ENCODE data around the gene NISCH. TPM values are rescaled to one million over a fixed set of nuclear protein-coding genes. Genes with fewer than 3 reads are reported as not detected.
A peak's percentile ranks its signal among the peaks of the same experiment; 100 is the strongest.

The NISCH gene
- total RNA-seq, 1 donor from 2014 or later, result 43.3 TPM

- peak within 1 kb of the TSS; percentile 72 for H3K27ac ChIP-seq (ENCODE audit: low read depth, low read length)
- H3K4me1 ChIP-seq (ENCODE audit: control insufficient read depth in 3 of 3, insufficient read depth in 3 of 3, low read length in 3 of 3), result peaks cover 20 to 60% (median 54%) of the 10 kb centered on the region in 3 donors
- peak within 1 kb of the TSS; percentile 30 to 64 (median 45) for H3K9ac ChIP-seq (ENCODE audit: low read depth in 1 of 3, low read length in 3 of 3)
- H3K27me3 ChIP-seq (ENCODE audit: control insufficient read depth in 3 of 3, insufficient read depth in 3 of 3, low read length in 3 of 3), result no peaks in the 10 kb centered on the region
- peak within 1 kb of the TSS; percentile 33 to 60 (median 54) for H3K4me3 ChIP-seq (ENCODE audit: low read length in 3 of 3)
- H3K36me3 ChIP-seq (ENCODE audit: control insufficient read depth in 3 of 3, insufficient read depth in 3 of 3, low read length in 3 of 3), result peaks cover 26 to 34% (median 31%) of the 10 kb centered on the region in 3 donors
- H3K9me3 ChIP-seq (ENCODE audit: control insufficient read depth in 3 of 3, low read length in 3 of 3), result no peaks in the 10 kb centered on the region
Observed at GRCh38 chr3:52494886-52495495, 39.6 kb downstream of the NISCH start, which contains the start of gene STAB1. STAB1 (plus strand) TSS chr3:52495338; CDS start chr3:52495414, 76 bp downstream.

GRCh38 chr3:52495777-52496602 is 40.6 kb downstream of the NISCH start:
- Histone ChIP-seq H3K27me3 (ENCODE audit: control insufficient read depth in 3 of 3, insufficient read depth in 3 of 3, low read length in 3 of 3) (no peaks in the 10 kb centered on the region), H3K9me3 (ENCODE audit: control insufficient read depth in 3 of 3, low read length in 3 of 3) (no peaks in the 10 kb centered on the region), H3K4me1 (ENCODE audit: control insufficient read depth in 3 of 3, insufficient read depth in 3 of 3, low read length in 3 of 3) (peaks cover 13 to 51% (median 46%) of the 10 kb centered on the region in 3 donors), H3K9ac (ENCODE audit: low read depth in 1 of 3, low read length in 3 of 3) (peak overlapping the region; percentile 30 to 64 (median 45)), H3K4me3 (ENCODE audit: low read length in 3 of 3) (peak overlapping the region; percentile 33 to 60 (median 54)), H3K36me3 (ENCODE audit: control insufficient read depth in 3 of 3, insufficient read depth in 3 of 3, low read length in 3 of 3) (peaks cover 17 to 24% (median 22%) of the 10 kb centered on the region in 3 donors), H3K27ac (ENCODE audit: low read depth, low read length) (peak overlapping the region; percentile 72)

DNA sequence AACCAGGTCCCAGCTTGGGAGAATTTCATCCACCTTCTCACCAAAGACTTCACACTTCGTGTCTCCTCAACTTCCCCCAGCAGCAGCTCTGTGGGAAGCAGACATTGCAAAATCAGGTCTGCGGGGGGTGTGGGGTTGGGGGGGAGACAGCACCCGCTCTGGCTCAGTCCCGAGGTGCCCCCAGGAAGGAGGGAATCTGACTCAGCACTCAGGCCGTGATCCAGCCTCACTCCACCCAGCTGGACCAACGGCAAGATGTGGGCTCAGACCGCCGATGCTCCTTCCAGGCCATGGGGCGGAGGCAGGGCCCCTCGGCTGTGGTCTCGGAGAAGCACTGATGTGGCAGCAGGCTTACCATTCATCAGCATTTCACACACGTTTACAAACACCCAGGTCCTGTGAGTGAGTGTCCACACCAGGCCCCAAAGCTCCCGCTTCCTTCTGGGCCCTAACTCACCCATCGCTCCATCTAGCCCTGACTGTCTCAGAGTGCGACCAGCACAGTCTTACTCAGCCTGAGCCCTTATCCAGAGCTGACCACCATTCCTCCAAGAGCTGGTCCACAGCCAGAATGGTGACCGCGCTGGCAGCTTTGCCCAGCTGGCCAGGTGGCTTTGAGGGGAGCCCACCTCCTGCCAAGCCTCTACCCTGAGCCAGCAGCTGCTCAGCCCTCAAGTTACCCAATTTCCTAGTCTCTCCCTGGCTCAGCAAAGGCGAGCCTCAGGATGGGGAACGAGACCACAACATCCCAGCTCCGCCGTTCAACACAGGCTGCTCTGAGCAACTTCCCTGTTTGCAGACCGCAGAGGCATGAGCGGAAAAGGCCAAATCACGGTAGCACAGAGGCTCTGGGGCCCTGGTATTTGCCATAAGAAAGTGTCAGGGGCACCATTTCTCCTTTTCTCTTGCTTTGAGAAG is 43.0 kb downstream of the NISCH start:
- H3K9me3 ChIP-seq (ENCODE audit: control insufficient read depth in 3 of 3, low read length in 3 of 3), result no peaks in the 10 kb centered on the region
- H3K27me3 ChIP-seq (ENCODE audit: control insufficient read depth in 3 of 3, insufficient read depth in 3 of 3, low read length in 3 of 3), result no peaks in the 10 kb centered on the region
- H3K4me3 ChIP-seq (ENCODE audit: low read length in 3 of 3), result no peak overlapping the region
- no peak overlapping the region for H3K27ac ChIP-seq (ENCODE audit: low read depth, low read length)
- H3K4me1 ChIP-seq (ENCODE audit: control insufficient read depth in 3 of 3, insufficient read depth in 3 of 3, low read length in 3 of 3), result peaks cover 6 to 29% (median 24%) of the 10 kb centered on the region in 3 donors
- H3K36me3 ChIP-seq (ENCODE audit: control insufficient read depth in 3 of 3, insufficient read depth in 3 of 3, low read length in 3 of 3), result peaks cover 0 to under 1% (median 0%) of the 10 kb centered on the region in 3 donors
- no peak overlapping the region for H3K9ac ChIP-seq (ENCODE audit: low read depth in 1 of 3, low read length in 3 of 3)

DNA sequence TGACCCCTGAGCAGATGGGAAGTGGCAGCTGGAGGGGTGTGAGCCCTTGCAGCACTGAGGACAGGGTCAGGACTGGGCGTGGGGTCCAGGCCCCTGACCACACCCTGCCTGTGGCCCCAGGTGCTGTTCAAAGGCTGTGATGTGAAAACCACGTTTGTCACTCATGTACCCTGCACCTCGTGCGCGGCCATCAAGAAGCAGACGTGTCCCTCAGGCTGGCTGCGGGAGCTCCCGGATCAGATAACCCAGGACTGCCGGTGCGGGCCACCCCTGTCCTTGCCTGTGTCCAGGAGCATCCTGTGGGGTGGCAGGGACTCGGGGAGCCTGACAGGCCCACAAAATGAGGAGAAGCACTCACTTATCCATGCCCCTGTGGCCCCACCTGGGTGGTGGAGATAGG is 45.6 kb downstream of the NISCH start:
- Histone ChIP-seq H3K36me3 (ENCODE audit: control insufficient read depth in 3 of 3, insufficient read depth in 3 of 3, low read length in 3 of 3) (no peaks in the 10 kb centered on the region), H3K4me1 (ENCODE audit: control insufficient read depth in 3 of 3, insufficient read depth in 3 of 3, low read length in 3 of 3) (peaks cover 6 to 8% (median 7%) of the 10 kb centered on the region in 3 donors), H3K27ac (ENCODE audit: low read depth, low read length) (no peak overlapping the region), H3K4me3 (ENCODE audit: low read length in 3 of 3) (no peak overlapping the region), H3K27me3 (ENCODE audit: control insufficient read depth in 3 of 3, insufficient read depth in 3 of 3, low read length in 3 of 3) (no peaks in the 10 kb centered on the region), H3K9me3 (ENCODE audit: control insufficient read depth in 3 of 3, low read length in 3 of 3) (no peaks in the 10 kb centered on the region), H3K9ac (ENCODE audit: low read depth in 1 of 3, low read length in 3 of 3) (no peak overlapping the region)

DNA sequence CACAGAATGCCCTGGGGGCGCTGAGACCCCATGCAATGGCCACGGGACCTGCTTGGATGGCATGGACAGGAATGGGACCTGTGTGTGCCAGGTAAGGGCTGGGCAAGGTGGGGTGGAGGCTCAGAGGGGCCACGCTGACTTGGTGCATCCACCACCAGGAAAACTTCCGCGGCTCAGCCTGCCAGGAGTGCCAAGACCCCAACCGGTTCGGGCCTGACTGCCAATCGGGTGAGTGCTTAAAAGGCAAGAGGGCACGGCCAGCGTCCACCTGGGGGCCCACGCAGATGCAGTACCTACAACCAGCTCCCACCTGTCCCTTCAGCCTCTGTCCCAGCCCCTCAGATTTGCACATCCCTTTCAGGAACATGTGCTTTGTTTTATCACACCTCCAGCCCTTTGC is 46.6 kb downstream of the NISCH start:
- H3K9ac ChIP-seq (ENCODE audit: low read depth in 1 of 3, low read length in 3 of 3), result no peak overlapping the region
- no peak overlapping the region for H3K4me3 ChIP-seq (ENCODE audit: low read length in 3 of 3)
- peaks cover 0 to 3% (median 2%) of the 10 kb centered on the region in 3 donors for H3K4me1 ChIP-seq (ENCODE audit: control insufficient read depth in 3 of 3, insufficient read depth in 3 of 3, low read length in 3 of 3)
- H3K27me3 ChIP-seq (ENCODE audit: control insufficient read depth in 3 of 3, insufficient read depth in 3 of 3, low read length in 3 of 3), result no peaks in the 10 kb centered on the region
- H3K36me3 ChIP-seq (ENCODE audit: control insufficient read depth in 3 of 3, insufficient read depth in 3 of 3, low read length in 3 of 3), result no peaks in the 10 kb centered on the region
- H3K9me3 ChIP-seq (ENCODE audit: control insufficient read depth in 3 of 3, low read length in 3 of 3), result no peaks in the 10 kb centered on the region
- H3K27ac ChIP-seq (ENCODE audit: low read depth, low read length), result no peak overlapping the region

GRCh38 chr3:52502808-52503350 is 47.5 kb downstream of the NISCH start:
- Histone ChIP-seq H3K4me3 (ENCODE audit: low read length in 3 of 3) (no peak overlapping the region), H3K27ac (ENCODE audit: low read depth, low read length) (no peak overlapping the region), H3K9me3 (ENCODE audit: control insufficient read depth in 3 of 3, low read length in 3 of 3) (no peaks in the 10 kb centered on the region), H3K27me3 (ENCODE audit: control insufficient read depth in 3 of 3, insufficient read depth in 3 of 3, low read length in 3 of 3) (no peaks in the 10 kb centered on the region), H3K36me3 (ENCODE audit: control insufficient read depth in 3 of 3, insufficient read depth in 3 of 3, low read length in 3 of 3) (no peaks in the 10 kb centered on the region), H3K4me1 (ENCODE audit: control insufficient read depth in 3 of 3, insufficient read depth in 3 of 3, low read length in 3 of 3) (peaks cover 0 to 3% (median 2%) of the 10 kb centered on the region in 3 donors), H3K9ac (ENCODE audit: low read depth in 1 of 3, low read length in 3 of 3) (no peak overlapping the region)

- H3K4me1 ChIP-seq (ENCODE audit: control insufficient read depth in 3 of 3, insufficient read depth in 3 of 3, low read length in 3 of 3), result no peaks in the 10 kb centered on the region
- no peak overlapping the region for H3K9ac ChIP-seq (ENCODE audit: low read depth in 1 of 3, low read length in 3 of 3)
- H3K4me3 ChIP-seq (ENCODE audit: low read length in 3 of 3), result no peak overlapping the region
- H3K27ac ChIP-seq (ENCODE audit: low read depth, low read length), result no peak overlapping the region
- H3K36me3 ChIP-seq (ENCODE audit: control insufficient read depth in 3 of 3, insufficient read depth in 3 of 3, low read length in 3 of 3), result peaks cover 0 to 3% (median 0%) of the 10 kb centered on the region in 3 donors
- no peaks in the 10 kb centered on the region for H3K27me3 ChIP-seq (ENCODE audit: control insufficient read depth in 3 of 3, insufficient read depth in 3 of 3, low read length in 3 of 3)
- H3K9me3 ChIP-seq (ENCODE audit: control insufficient read depth in 3 of 3, low read length in 3 of 3), result no peaks in the 10 kb centered on the region
Observed at GRCh38 chr3:52503788-52504424, 48.5 kb downstream of the NISCH start.

GRCh38 chr3:52504977-52505376 is 49.6 kb downstream of the NISCH start:
- Histone ChIP-seq H3K27me3 (ENCODE audit: control insufficient read depth in 3 of 3, insufficient read depth in 3 of 3, low read length in 3 of 3) (no peaks in the 10 kb centered on the region), H3K4me3 (ENCODE audit: low read length in 3 of 3) (no peak overlapping the region), H3K36me3 (ENCODE audit: control insufficient read depth in 3 of 3, insufficient read depth in 3 of 3, low read length in 3 of 3) (peaks cover 0 to 3% (median 0%) of the 10 kb centered on the region in 3 donors), H3K4me1 (ENCODE audit: control insufficient read depth in 3 of 3, insufficient read depth in 3 of 3, low read length in 3 of 3) (no peaks in the 10 kb centered on the region), H3K9me3 (ENCODE audit: control insufficient read depth in 3 of 3, low read length in 3 of 3) (no peaks in the 10 kb centered on the region), H3K9ac (ENCODE audit: low read depth in 1 of 3, low read length in 3 of 3) (no peak overlapping the region), H3K27ac (ENCODE audit: low read depth, low read length) (no peak overlapping the region)
